HEK293 (cell line): ENCODE data around the gene ARMC10.
A peak's percentile ranks its signal among the peaks of the same experiment; 100 is the strongest.

Experiments
- GLI4 ChIP-seq: fragments of 450-650 bp; formaldehyde crosslinking; IDR thresholded peaks from 2 replicates; pipeline ENCODE4 v1.5.1; 2016; ENCODE audit warnings: missing biosample characterization, missing genetic modification characterization
- HIC1 ChIP-seq: fragments of 450-650 bp; formaldehyde crosslinking; IDR thresholded peaks from 2 replicates; pipeline ENCODE4 v1.5.1; 2016; ENCODE audit warnings: missing biosample characterization, missing genetic modification characterization
- IKZF3 ChIP-seq: fragments of 450-650 bp; IDR thresholded peaks from 2 replicates; pipeline ENCODE4 v1.5.0; 2018; ENCODE audit warnings: missing biosample characterization, mild to moderate bottlenecking, missing genetic modification characterization, moderate library complexity
- KLF1 ChIP-seq: fragments of 450-650 bp; formaldehyde crosslinking; IDR thresholded peaks from 2 replicates; pipeline ENCODE4 v1.5.1; 2016; ENCODE audit warnings: missing biosample characterization, missing genetic modification characterization
- MYNN ChIP-seq: fragments of 450-650 bp; formaldehyde crosslinking; IDR thresholded peaks from 2 replicates; pipeline ENCODE4 v1.5.1; 2016; ENCODE audit warnings: missing biosample characterization, missing genetic modification characterization, borderline replicate concordance
- PRDM1 ChIP-seq: fragments of 450-650 bp; formaldehyde crosslinking; IDR thresholded peaks from 2 replicates; pipeline ENCODE4; 2016; ENCODE audit warnings: missing biosample characterization, missing genetic modification characterization
- SP2 ChIP-seq: fragments of 450-650 bp; formaldehyde crosslinking; IDR thresholded peaks from 2 replicates; pipeline ENCODE4 v1.5.1; 2016; ENCODE audit warnings: missing biosample characterization, missing genetic modification characterization
- SP3 ChIP-seq: fragments of 450-650 bp; formaldehyde crosslinking; IDR thresholded peaks from 2 replicates; pipeline ENCODE4 v1.5.1; 2016; ENCODE audit warnings: missing biosample characterization, missing genetic modification characterization
- SP7 ChIP-seq: fragments of 450-650 bp; formaldehyde crosslinking; IDR thresholded peaks from 2 replicates; pipeline ENCODE4 v1.5.1; 2016; ENCODE audit warnings: missing biosample characterization, missing genetic modification characterization
- ZBTB8A ChIP-seq: fragments of 450-650 bp; formaldehyde crosslinking; IDR thresholded peaks from 2 replicates; pipeline ENCODE4 v1.5.1; 2016; ENCODE audit warnings: missing biosample characterization, missing genetic modification characterization
- ZNF112 ChIP-seq: fragments of 450-650 bp; formaldehyde crosslinking; IDR thresholded peaks from 2 replicates; pipeline ENCODE4 v1.5.0; 2017; ENCODE audit warnings: missing biosample characterization, missing genetic modification characterization
- ZNF184 ChIP-seq: fragments of 450-650 bp; IDR thresholded peaks from 2 replicates; pipeline ENCODE4 v1.5.1; 2018; ENCODE audit warnings: missing biosample characterization, mild to moderate bottlenecking, missing genetic modification characterization
- ZNF211 ChIP-seq: fragments of 450-650 bp; formaldehyde crosslinking; IDR thresholded peaks from 2 replicates; pipeline ENCODE4 v1.5.1; 2016; ENCODE audit warnings: low read depth, missing biosample characterization, missing genetic modification characterization
- ZNF24 ChIP-seq: fragments of 450-650 bp; formaldehyde crosslinking; IDR thresholded peaks from 2 replicates; pipeline ENCODE4 v1.5.1; 2016; ENCODE audit warnings: missing biosample characterization, missing genetic modification characterization
- ZNF324 ChIP-seq: fragments of 450-650 bp; formaldehyde crosslinking; IDR thresholded peaks from 2 replicates; pipeline ENCODE4 v1.5.1; 2016; ENCODE audit warnings: missing biosample characterization, missing genetic modification characterization
- ZNF341 ChIP-seq: fragments of 450-650 bp; formaldehyde crosslinking; IDR thresholded peaks from 2 replicates; pipeline ENCODE4; 2016; ENCODE audit warnings: low read depth, missing biosample characterization, missing genetic modification characterization
- ZNF366 ChIP-seq: fragments of 450-650 bp; formaldehyde crosslinking; conservative IDR thresholded peaks from 2 replicates; pipeline ENCODE4 v1.5.1; 2016; ENCODE audit warnings: missing biosample characterization, missing genetic modification characterization
- ZNF391 ChIP-seq: fragments of 450-650 bp; formaldehyde crosslinking; IDR thresholded peaks from 2 replicates; pipeline ENCODE4 v1.5.1; 2016; ENCODE audit warnings: low read depth, missing biosample characterization, missing genetic modification characterization, borderline replicate concordance
- ZNF394 ChIP-seq: fragments of 450-650 bp; formaldehyde crosslinking; IDR thresholded peaks from 2 replicates; pipeline ENCODE4 v1.5.1; 2016; ENCODE audit warnings: missing biosample characterization, missing genetic modification characterization, mild to moderate bottlenecking, moderate library complexity, borderline replicate concordance
- ZNF449 ChIP-seq: fragments of 450-650 bp; formaldehyde crosslinking; IDR thresholded peaks from 2 replicates; pipeline ENCODE4 v1.5.1; 2017; ENCODE audit warnings: missing biosample characterization, mild to moderate bottlenecking, missing genetic modification characterization, moderate library complexity
- ZNF48 ChIP-seq: fragments of 450-650 bp; formaldehyde crosslinking; IDR thresholded peaks from 2 replicates; pipeline ENCODE4 v1.5.1; 2016; ENCODE audit warnings: missing biosample characterization, missing genetic modification characterization
- ZNF585B ChIP-seq: fragments of 450-650 bp; formaldehyde crosslinking; IDR thresholded peaks from 2 replicates; pipeline ENCODE4 v1.5.1; 2016; ENCODE audit warnings: missing biosample characterization, missing genetic modification characterization
- ZNF600 ChIP-seq: fragments of 450-650 bp; formaldehyde crosslinking; IDR thresholded peaks from 2 replicates; pipeline ENCODE4 v1.5.1; 2016; ENCODE audit warnings: missing biosample characterization, missing genetic modification characterization
- ZNF629 ChIP-seq: fragments of 450-650 bp; formaldehyde crosslinking; IDR thresholded peaks from 2 replicates; pipeline ENCODE4 v1.5.1; 2017; ENCODE audit warnings: missing biosample characterization, missing genetic modification characterization
- ZNF677 ChIP-seq: fragments of 450-650 bp; IDR thresholded peaks from 2 replicates; pipeline ENCODE4 v1.5.0; 2018; ENCODE audit warnings: missing biosample characterization, mild to moderate bottlenecking, missing genetic modification characterization, moderate library complexity
- ZNF707 ChIP-seq: fragments of 450-650 bp; formaldehyde crosslinking; IDR thresholded peaks from 2 replicates; pipeline ENCODE4 v1.5.1; 2016; ENCODE audit warnings: missing biosample characterization, missing genetic modification characterization
- ZNF785 ChIP-seq: fragments of 450-650 bp; formaldehyde crosslinking; IDR thresholded peaks from 2 replicates; pipeline ENCODE4 v1.5.1; 2016; ENCODE audit warnings: missing biosample characterization, missing genetic modification characterization
- ZSCAN30 ChIP-seq: fragments of 450-650 bp; IDR thresholded peaks from 2 replicates; pipeline ENCODE4 v1.5.1; 2018; ENCODE audit warnings: missing biosample characterization, mild to moderate bottlenecking, missing genetic modification characterization, moderate library complexity
- TF ChIP-seq, protein P1 (sequence below): fragments of 450-650 bp; formaldehyde crosslinking; IDR thresholded peaks from 2 replicates; pipeline ENCODE4 v1.5.1; 2016; ENCODE audit warnings: missing biosample characterization, missing genetic modification characterization
- TF ChIP-seq, protein P2 (sequence below): fragments of 450-650 bp; formaldehyde crosslinking; IDR thresholded peaks from 2 replicates; pipeline ENCODE4 v1.5.1; 2016; ENCODE audit warnings: missing biosample characterization, missing genetic modification characterization
- TF ChIP-seq, protein P3 (sequence below): fragments of 450-650 bp; formaldehyde crosslinking; IDR thresholded peaks from 2 replicates; pipeline ENCODE4 v1.5.1; 2017; ENCODE audit warnings: missing biosample characterization, missing genetic modification characterization

ARMC10 gene

DNA sequence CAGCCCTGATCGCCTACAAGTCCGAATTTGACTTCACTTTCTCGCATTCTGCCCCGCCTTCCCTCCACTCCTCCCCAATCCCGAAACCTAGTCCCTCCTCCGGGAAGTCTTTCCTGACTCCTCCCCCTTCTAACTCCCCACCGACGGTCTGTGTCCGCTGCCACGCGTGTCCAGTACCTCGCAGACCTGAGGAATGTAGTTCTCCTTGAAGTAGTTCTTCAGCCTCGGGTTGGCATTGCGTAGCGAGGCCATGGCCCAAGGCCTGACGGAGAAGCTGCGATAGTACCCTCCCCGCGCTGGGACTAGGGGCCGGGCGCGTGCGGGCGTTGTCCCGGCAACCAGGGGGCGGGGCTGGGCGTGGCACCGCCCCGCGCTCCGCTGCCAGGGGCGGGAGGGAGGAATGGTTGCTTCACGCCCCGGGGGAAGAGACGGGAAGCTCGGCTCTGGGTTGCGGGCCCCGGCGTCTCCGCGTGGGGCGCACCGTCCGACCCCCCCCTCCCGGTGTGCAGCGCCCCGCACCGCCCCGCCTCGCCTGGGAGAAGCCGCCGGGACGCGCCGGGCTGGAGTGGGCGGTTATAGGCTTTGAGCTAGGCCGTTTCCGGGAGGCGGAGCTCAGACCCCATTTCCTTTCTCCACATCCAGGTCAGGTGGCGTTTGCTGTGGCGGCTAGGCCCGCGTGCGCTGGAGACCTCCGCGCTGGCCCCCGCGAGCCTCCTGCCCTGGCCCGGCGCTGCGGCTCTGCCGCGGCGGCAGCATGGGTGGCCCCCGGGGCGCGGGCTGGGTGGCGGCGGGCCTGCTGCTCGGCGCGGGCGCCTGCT is at the start of gene ARMC10, which contains the start of gene FBXL13 (continued):
- TF ChIP-seq, protein P1, sequence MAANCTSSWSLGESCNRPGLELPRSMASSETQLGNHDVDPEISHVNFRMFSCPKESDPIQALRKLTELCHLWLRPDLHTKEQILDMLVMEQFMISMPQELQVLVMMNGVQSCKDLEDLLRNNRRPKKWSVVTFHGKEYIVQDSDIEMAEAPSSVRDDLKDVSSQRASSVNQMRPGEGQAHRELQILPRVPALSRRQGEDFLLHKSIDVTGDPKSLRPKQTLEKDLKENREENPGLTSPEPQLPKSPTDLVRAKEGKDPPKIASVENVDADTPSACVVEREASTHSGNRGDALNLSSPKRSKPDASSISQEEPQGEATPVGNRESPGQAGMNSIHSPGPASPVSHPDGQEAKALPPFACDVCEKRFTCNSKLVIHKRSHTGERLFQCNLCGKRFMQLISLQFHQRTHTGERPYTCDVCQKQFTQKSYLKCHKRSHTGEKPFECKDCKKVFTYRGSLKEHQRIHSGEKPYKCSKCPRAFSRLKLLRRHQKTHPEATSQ (tag by site-specific recombination) = no peak
- peak; percentile 56 for TF ChIP-seq IKZF3
- peak; percentile 33; the same call in 1 of the 2 replicates for TF ChIP-seq HIC1 (tag by site-specific recombination)
- TF ChIP-seq ZNF585B (tag by site-specific recombination) = no peak
- peak; percentile 60; the same call in 1 of the 2 replicates for TF ChIP-seq SP7 (tag by site-specific recombination)
- no peak for TF ChIP-seq ZNF449 (tag by site-specific recombination)
- TF ChIP-seq SP2 (tag by site-specific recombination) = peak; percentile 88
- TF ChIP-seq ZNF112 (tag by site-specific recombination) = no peak
- TF ChIP-seq ZNF24 (tag by site-specific recombination) = peak; percentile 17; the same call in 1 of the 2 replicates
- peak; percentile 93 for TF ChIP-seq ZBTB8A (tag by site-specific recombination)
- TF ChIP-seq ZNF600 (tag by site-specific recombination) = 0 out of 2 replicates have a peak, but pooled peaks have one; percentile 7
- peak; percentile 79; the same call in 1 of the 2 replicates for TF ChIP-seq ZNF366 (tag by site-specific recombination)
- TF ChIP-seq ZNF394 = peak; percentile 65; the same call in 1 of the 2 replicates
- TF ChIP-seq PRDM1 = 0 out of 2 replicates have a peak, but pooled peaks have one; percentile 64
- TF ChIP-seq, protein P2, sequence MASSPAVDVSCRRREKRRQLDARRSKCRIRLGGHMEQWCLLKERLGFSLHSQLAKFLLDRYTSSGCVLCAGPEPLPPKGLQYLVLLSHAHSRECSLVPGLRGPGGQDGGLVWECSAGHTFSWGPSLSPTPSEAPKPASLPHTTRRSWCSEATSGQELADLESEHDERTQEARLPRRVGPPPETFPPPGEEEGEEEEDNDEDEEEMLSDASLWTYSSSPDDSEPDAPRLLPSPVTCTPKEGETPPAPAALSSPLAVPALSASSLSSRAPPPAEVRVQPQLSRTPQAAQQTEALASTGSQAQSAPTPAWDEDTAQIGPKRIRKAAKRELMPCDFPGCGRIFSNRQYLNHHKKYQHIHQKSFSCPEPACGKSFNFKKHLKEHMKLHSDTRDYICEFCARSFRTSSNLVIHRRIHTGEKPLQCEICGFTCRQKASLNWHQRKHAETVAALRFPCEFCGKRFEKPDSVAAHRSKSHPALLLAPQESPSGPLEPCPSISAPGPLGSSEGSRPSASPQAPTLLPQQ = peak; percentile 21; the same call in 1 of the 2 replicates
- peak; percentile 98 for TF ChIP-seq SP3 (tag by site-specific recombination)
- no peak for TF ChIP-seq ZNF707 (tag by site-specific recombination)
- 0 out of 2 replicates have a peak, but pooled peaks have one; percentile 65 for TF ChIP-seq ZNF785
- TF ChIP-seq, protein P3, sequence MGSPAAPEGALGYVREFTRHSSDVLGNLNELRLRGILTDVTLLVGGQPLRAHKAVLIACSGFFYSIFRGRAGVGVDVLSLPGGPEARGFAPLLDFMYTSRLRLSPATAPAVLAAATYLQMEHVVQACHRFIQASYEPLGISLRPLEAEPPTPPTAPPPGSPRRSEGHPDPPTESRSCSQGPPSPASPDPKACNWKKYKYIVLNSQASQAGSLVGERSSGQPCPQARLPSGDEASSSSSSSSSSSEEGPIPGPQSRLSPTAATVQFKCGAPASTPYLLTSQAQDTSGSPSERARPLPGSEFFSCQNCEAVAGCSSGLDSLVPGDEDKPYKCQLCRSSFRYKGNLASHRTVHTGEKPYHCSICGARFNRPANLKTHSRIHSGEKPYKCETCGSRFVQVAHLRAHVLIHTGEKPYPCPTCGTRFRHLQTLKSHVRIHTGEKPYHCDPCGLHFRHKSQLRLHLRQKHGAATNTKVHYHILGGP (tag by site-specific recombination) = no peak
- TF ChIP-seq ZNF629 (tag by site-specific recombination) = 0 out of 2 replicates have a peak, but pooled peaks have one; percentile 40
- peak; percentile 83; the same call in 1 of the 2 replicates for TF ChIP-seq ZSCAN30
- TF ChIP-seq ZNF341 (tag by site-specific recombination) = peak; percentile 90
- peak; percentile 90 for TF ChIP-seq KLF1 (tag by site-specific recombination)
- TF ChIP-seq GLI4 (tag by site-specific recombination) = no peak
- no peak for TF ChIP-seq ZNF48 (tag by site-specific recombination)
- TF ChIP-seq ZNF677 (tag by site-specific recombination) = 0 out of 2 replicates have a peak, but pooled peaks have one; percentile 3
- TF ChIP-seq MYNN (tag by site-specific recombination) = peak; percentile 33; the same call in 1 of the 2 replicates
- TF ChIP-seq ZNF211 (tag by site-specific recombination) = no peak
- 0 out of 2 replicates have a peak, but pooled peaks have one; percentile 16 for TF ChIP-seq ZNF324 (tag by site-specific recombination)
- peak; percentile 20; the same call in 1 of the 2 replicates for TF ChIP-seq ZNF184 (tag by site-specific recombination)
- TF ChIP-seq ZNF391 (tag by site-specific recombination) = 0 out of 2 replicates have a peak, but pooled peaks have one; percentile 29
